ENCODE measurements around the gene GARIN5B.

DNA sequence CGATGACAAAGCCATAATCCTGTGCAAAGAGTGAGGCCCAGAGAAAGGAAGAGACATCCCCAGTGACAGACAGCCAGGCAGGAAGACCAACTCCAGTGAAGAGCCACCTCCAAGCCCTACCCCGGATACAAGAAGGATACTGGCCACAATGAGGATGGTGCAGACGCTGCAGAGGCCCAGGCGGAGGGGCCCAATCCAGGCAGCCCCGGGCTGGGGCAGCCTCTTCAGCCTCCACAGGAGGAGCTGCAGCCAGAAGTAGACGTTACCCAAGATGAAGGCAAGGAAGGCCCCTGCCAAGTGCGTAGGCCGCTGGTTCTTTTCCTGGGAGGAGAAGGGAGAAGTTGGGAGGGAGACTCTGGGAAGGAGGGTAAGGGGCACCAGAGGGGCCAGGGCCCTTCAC is 46.4 kb downstream of the GARIN5B start:
- TF ChIP-seq, protein P1, sequence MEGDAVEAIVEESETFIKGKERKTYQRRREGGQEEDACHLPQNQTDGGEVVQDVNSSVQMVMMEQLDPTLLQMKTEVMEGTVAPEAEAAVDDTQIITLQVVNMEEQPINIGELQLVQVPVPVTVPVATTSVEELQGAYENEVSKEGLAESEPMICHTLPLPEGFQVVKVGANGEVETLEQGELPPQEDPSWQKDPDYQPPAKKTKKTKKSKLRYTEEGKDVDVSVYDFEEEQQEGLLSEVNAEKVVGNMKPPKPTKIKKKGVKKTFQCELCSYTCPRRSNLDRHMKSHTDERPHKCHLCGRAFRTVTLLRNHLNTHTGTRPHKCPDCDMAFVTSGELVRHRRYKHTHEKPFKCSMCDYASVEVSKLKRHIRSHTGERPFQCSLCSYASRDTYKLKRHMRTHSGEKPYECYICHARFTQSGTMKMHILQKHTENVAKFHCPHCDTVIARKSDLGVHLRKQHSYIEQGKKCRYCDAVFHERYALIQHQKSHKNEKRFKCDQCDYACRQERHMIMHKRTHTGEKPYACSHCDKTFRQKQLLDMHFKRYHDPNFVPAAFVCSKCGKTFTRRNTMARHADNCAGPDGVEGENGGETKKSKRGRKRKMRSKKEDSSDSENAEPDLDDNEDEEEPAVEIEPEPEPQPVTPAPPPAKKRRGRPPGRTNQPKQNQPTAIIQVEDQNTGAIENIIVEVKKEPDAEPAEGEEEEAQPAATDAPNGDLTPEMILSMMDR (IDR thresholded peaks at IDR 0.05), result no peak
- TF ChIP-seq POLR2A (IDR thresholded peaks at IDR 0.05), result no peak

Data from adrenal gland (tissue), 5 donors.